MM.1S (cell line): ENCODE measurements around the gene HERC4.

Experiments
- EZH2 ChIP-seq: fragments of 300-600 bp; sonication (generic); optimal IDR thresholded peaks from 2 replicates; pipeline ENCODE3; 2017; ENCODE audit warnings: low read depth, mild to moderate bottlenecking, antibody characterized with exemption, low read length, mixed read lengths
- EZH2phosphoT487 ChIP-seq: fragments of 300-600 bp; sonication (generic); IDR thresholded peaks from 2 replicates; pipeline ENCODE4 v1.6.1; 2018; ENCODE audit warnings: antibody characterized with exemption, low read length

GRCh38 chr10:67875340-67876238 lies 199.5 kb downstream of the HERC4 start:
- no peak for TF ChIP-seq EZH2
- TF ChIP-seq EZH2phosphoT487 = no peak
